Measurements from ENCODE around the gene KCNK13.
A peak's percentile ranks its signal among the peaks of the same experiment; 100 is the strongest.

The KCNK13 gene

GRCh38 chr14:90042496-90043252, 19.1 kb upstream of the KCNK13 start:
- no peak overlapping the region for H3K27ac ChIP-seq (ENCODE audit: low read length)
- H3K4me3 ChIP-seq (ENCODE audit: low read length) = no peak overlapping the region
- H3K27me3 ChIP-seq (ENCODE audit: insufficient read depth, low read length) = no peaks in the 10 kb centered on the region
- H3K9me3 ChIP-seq (ENCODE audit: insufficient read depth, low read depth, low read length) = no peaks in the 10 kb centered on the region
- H3K4me1 ChIP-seq (ENCODE audit: insufficient read depth, low read length) = no peaks in the 10 kb centered on the region
- H3K9ac ChIP-seq (ENCODE audit: low read depth, low read length) = no peak overlapping the region
- peaks cover 21% of the 10 kb centered on the region for H3K36me3 ChIP-seq (ENCODE audit: insufficient read depth, low read depth, low read length)

GRCh38 chr14:90045616-90046015, 16.2 kb upstream of the KCNK13 start:
- H3K4me1 ChIP-seq (ENCODE audit: insufficient read depth, low read length) = 0 out of 2 replicates have a peak, but pooled peaks cover 2% of the 10 kb centered on the region
- no peaks in the 10 kb centered on the region for H3K9me3 ChIP-seq (ENCODE audit: insufficient read depth, low read depth, low read length)
- H3K36me3 ChIP-seq (ENCODE audit: insufficient read depth, low read depth, low read length) = peaks cover 14% of the 10 kb centered on the region; the same call in 1 of the 2 replicates
- no peaks in the 10 kb centered on the region for H3K27me3 ChIP-seq (ENCODE audit: insufficient read depth, low read length)
- no peak overlapping the region for H3K27ac ChIP-seq (ENCODE audit: low read length)
- H3K9ac ChIP-seq (ENCODE audit: low read depth, low read length) = no peak overlapping the region
- H3K4me3 ChIP-seq (ENCODE audit: low read length) = no peak overlapping the region

DNA sequence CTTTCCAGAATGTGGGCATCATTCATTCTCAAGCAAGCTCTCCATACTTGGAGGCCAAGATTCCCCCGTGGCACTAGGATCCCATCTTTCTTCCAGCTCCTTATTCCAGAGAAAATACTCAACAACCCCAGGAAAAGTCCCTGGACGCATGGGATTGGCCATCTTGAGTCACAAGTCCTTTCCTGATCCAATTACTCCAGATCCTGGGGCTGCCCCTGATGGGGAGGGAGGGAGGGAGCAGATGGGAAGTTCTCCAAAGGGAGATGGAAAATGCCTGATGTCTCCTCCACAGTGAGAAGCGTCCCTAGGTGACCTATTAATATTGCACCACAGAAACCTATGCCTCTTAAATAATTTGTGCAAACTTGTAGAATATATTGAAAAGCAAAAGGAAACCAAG, 12.4 kb upstream of the KCNK13 start:
- Histone ChIP-seq H3K4me1 (ENCODE audit: insufficient read depth, low read length) (peaks cover 2% of the 10 kb centered on the region; the same call in 1 of the 2 replicates), H3K9ac (ENCODE audit: low read depth, low read length) (no peak overlapping the region), H3K4me3 (ENCODE audit: low read length) (no peak overlapping the region), H3K27me3 (ENCODE audit: insufficient read depth, low read length) (no peaks in the 10 kb centered on the region), H3K36me3 (ENCODE audit: insufficient read depth, low read depth, low read length) (no peaks in the 10 kb centered on the region), H3K9me3 (ENCODE audit: insufficient read depth, low read depth, low read length) (no peaks in the 10 kb centered on the region), H3K27ac (ENCODE audit: low read length) (no peak overlapping the region)

DNA sequence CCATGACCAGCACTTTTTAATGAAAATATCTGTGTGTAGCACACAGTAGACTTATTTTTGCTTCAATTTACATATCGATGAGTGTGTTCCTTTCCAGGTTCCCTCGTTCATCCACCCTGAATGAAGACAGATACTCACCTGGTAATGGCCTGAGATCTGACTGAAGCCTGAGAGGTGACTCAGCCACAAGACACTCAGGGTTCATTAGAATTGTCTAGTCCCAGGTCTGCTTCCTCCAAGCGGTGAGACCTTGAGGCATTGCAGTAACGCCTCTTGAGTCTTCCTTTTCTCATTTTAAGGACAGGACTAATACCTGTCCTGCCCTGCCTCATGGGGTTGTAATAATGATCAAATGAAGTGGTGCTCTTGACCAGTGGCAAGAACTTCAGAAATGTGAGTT, 11.5 kb upstream of the KCNK13 start:
- Histone ChIP-seq H3K4me1 (ENCODE audit: insufficient read depth, low read length) (peaks cover 2% of the 10 kb centered on the region; the same call in 1 of the 2 replicates), H3K9ac (ENCODE audit: low read depth, low read length) (no peak overlapping the region), H3K36me3 (ENCODE audit: insufficient read depth, low read depth, low read length) (no peaks in the 10 kb centered on the region), H3K4me3 (ENCODE audit: low read length) (no peak overlapping the region), H3K27me3 (ENCODE audit: insufficient read depth, low read length) (no peaks in the 10 kb centered on the region), H3K27ac (ENCODE audit: low read length) (no peak overlapping the region), H3K9me3 (ENCODE audit: insufficient read depth, low read depth, low read length) (no peaks in the 10 kb centered on the region)

DNA sequence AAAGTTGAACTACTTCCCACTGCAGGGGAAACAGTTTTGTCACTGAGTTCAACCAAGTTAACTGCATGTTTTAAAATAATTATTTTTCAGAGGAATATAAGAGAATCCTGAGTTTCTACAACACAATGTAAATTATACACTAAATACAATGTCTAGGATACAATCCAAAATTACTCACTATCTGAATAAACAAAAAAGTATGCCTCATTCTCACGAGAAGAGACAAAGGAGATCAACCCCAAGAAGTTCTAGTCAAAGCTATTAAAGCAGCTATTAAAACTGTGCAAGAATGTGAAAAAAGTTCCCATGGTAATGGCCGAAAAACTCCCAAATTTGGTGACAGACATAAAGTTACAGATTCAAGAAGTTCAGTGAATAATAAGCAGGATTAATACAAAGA, 8.8 kb upstream of the KCNK13 start:
- no peak overlapping the region for H3K27ac ChIP-seq (ENCODE audit: low read length)
- H3K9me3 ChIP-seq (ENCODE audit: insufficient read depth, low read depth, low read length) = no peaks in the 10 kb centered on the region
- no peak overlapping the region for H3K9ac ChIP-seq (ENCODE audit: low read depth, low read length)
- H3K4me3 ChIP-seq (ENCODE audit: low read length) = no peak overlapping the region
- peaks cover 2% of the 10 kb centered on the region; the same call in 1 of the 2 replicates for H3K4me1 ChIP-seq (ENCODE audit: insufficient read depth, low read length)
- H3K36me3 ChIP-seq (ENCODE audit: insufficient read depth, low read depth, low read length) = no peaks in the 10 kb centered on the region
- peaks cover 7% of the 10 kb centered on the region for H3K27me3 ChIP-seq (ENCODE audit: insufficient read depth, low read length)

- H3K4me3 ChIP-seq (ENCODE audit: low read length) = no peak overlapping the region
- H3K4me1 ChIP-seq (ENCODE audit: insufficient read depth, low read length) = peaks cover 2% of the 10 kb centered on the region; the same call in 1 of the 2 replicates
- no peak overlapping the region for H3K9ac ChIP-seq (ENCODE audit: low read depth, low read length)
- no peak overlapping the region for H3K27ac ChIP-seq (ENCODE audit: low read length)
- no peaks in the 10 kb centered on the region for H3K36me3 ChIP-seq (ENCODE audit: insufficient read depth, low read depth, low read length)
- H3K9me3 ChIP-seq (ENCODE audit: insufficient read depth, low read depth, low read length) = no peaks in the 10 kb centered on the region
- peaks cover 25% of the 10 kb centered on the region for H3K27me3 ChIP-seq (ENCODE audit: insufficient read depth, low read length)
Observed at GRCh38 chr14:90054803-90055202, 7.0 kb upstream of the KCNK13 start.

DNA sequence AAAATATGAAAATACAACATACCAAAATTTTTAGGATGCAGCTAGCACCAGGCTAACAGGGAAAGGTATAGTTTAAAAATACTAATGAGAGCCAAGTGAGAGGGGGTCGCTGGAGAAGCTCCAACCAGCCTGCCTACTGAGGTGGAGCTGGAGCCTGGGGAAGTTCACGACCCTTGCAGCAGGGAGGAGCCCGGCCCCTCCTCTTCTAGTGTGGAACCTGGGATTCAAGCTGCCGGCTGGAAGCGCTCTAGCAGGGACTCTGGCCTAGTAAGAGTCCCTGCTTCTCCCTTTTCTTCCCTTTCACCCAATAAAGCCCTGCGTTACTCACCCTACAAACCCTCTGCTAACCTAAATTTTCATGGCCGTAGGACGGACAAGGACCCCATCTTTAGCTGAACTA, 5.0 kb upstream of the KCNK13 start:
- Histone ChIP-seq H3K4me3 (ENCODE audit: low read length) (no peak overlapping the region), H3K4me1 (ENCODE audit: insufficient read depth, low read length) (no peaks in the 10 kb centered on the region; the same call in 1 of the 2 replicates), H3K27ac (ENCODE audit: low read length) (no peak overlapping the region), H3K27me3 (ENCODE audit: insufficient read depth, low read length) (peaks cover 45% of the 10 kb centered on the region), H3K9ac (ENCODE audit: low read depth, low read length) (no peak overlapping the region), H3K36me3 (ENCODE audit: insufficient read depth, low read depth, low read length) (no peaks in the 10 kb centered on the region), H3K9me3 (ENCODE audit: insufficient read depth, low read depth, low read length) (no peaks in the 10 kb centered on the region)

- no peak overlapping the region for H3K9ac ChIP-seq (ENCODE audit: low read depth, low read length)
- no peaks in the 10 kb centered on the region for H3K9me3 ChIP-seq (ENCODE audit: insufficient read depth, low read depth, low read length)
- H3K27ac ChIP-seq (ENCODE audit: low read length) = no peak overlapping the region
- peaks cover 66% of the 10 kb centered on the region for H3K27me3 ChIP-seq (ENCODE audit: insufficient read depth, low read length)
- H3K36me3 ChIP-seq (ENCODE audit: insufficient read depth, low read depth, low read length) = no peaks in the 10 kb centered on the region
- no peak overlapping the region for H3K4me3 ChIP-seq (ENCODE audit: low read length)
- H3K4me1 ChIP-seq (ENCODE audit: insufficient read depth, low read length) = peaks cover 6% of the 10 kb centered on the region; the same call in 1 of the 2 replicates
Observed at GRCh38 chr14:90058876-90059458, 2.8 kb upstream of the KCNK13 start.

GRCh38 chr14:90060312-90060964, 1.4 kb upstream of the KCNK13 start:
- Histone ChIP-seq H3K4me1 (ENCODE audit: insufficient read depth, low read length) (peaks cover 6% of the 10 kb centered on the region; the same call in 1 of the 2 replicates), H3K9ac (ENCODE audit: low read depth, low read length) (no peak overlapping the region), H3K9me3 (ENCODE audit: insufficient read depth, low read depth, low read length) (no peaks in the 10 kb centered on the region), H3K36me3 (ENCODE audit: insufficient read depth, low read depth, low read length) (no peaks in the 10 kb centered on the region), H3K27me3 (ENCODE audit: insufficient read depth, low read length) (peaks cover 81% of the 10 kb centered on the region), H3K27ac (ENCODE audit: low read length) (no peak overlapping the region), H3K4me3 (ENCODE audit: low read length) (peak overlapping the region; percentile 67)

- H3K4me3 ChIP-seq (ENCODE audit: low read length) = peak overlapping the region; percentile 67
- H3K9ac ChIP-seq (ENCODE audit: low read depth, low read length) = no peak overlapping the region
- no peaks in the 10 kb centered on the region for H3K36me3 ChIP-seq (ENCODE audit: insufficient read depth, low read depth, low read length)
- no peak overlapping the region for H3K27ac ChIP-seq (ENCODE audit: low read length)
- peaks cover 6% of the 10 kb centered on the region; the same call in 1 of the 2 replicates for H3K4me1 ChIP-seq (ENCODE audit: insufficient read depth, low read length)
- H3K27me3 ChIP-seq (ENCODE audit: insufficient read depth, low read length) = peaks cover 85% of the 10 kb centered on the region
- H3K9me3 ChIP-seq (ENCODE audit: insufficient read depth, low read depth, low read length) = no peaks in the 10 kb centered on the region
Observed at GRCh38 chr14:90060965-90061684, 669 bp upstream of the KCNK13 start.

DNA sequence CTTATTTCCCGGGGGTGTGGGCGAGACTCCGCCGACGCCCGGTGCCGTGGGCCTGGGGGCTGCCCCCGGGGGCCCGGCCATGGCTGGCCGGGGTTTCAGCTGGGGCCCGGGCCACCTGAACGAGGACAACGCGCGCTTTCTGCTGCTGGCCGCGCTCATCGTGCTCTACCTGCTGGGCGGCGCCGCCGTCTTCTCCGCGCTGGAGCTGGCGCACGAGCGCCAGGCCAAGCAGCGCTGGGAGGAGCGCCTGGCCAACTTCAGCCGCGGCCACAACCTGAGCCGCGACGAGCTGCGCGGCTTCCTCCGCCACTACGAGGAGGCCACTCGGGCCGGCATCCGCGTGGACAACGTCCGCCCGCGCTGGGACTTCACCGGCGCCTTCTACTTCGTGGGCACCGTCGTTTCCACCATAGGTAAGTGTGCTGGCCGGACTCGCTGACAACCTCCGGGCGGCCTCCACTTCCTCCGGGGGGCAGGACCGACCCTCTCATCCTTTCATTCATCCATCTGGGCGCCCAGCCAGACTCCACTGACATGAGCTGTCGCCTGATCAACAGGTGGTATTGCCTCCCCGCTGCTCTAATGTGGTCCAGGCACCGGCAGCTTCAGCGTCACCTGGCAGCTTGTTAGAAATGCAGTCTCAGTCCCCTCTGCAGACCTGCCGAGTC, 467 bp downstream of the KCNK13 start:
- Histone ChIP-seq H3K27ac (ENCODE audit: low read length) (no peak overlapping the region), H3K9me3 (ENCODE audit: insufficient read depth, low read depth, low read length) (no peaks in the 10 kb centered on the region), H3K4me1 (ENCODE audit: insufficient read depth, low read length) (peaks cover 6% of the 10 kb centered on the region; the same call in 1 of the 2 replicates), H3K36me3 (ENCODE audit: insufficient read depth, low read depth, low read length) (no peaks in the 10 kb centered on the region), H3K27me3 (ENCODE audit: insufficient read depth, low read length) (peaks cover 82% of the 10 kb centered on the region), H3K9ac (ENCODE audit: low read depth, low read length) (no peak overlapping the region), H3K4me3 (ENCODE audit: low read length) (peak overlapping the region; percentile 66)

Data from iPS-20b (cell line).